Endometrial microvascular endothelial cells (primary cell): Measurements from ENCODE around the gene PRRC2C. TPM values are rescaled to one million over a fixed set of nuclear protein-coding genes. Genes with fewer than 3 reads are reported as not detected.
"Not testable (repeated sequence)": the region's sequence is repeated elsewhere in the genome, so short reads cannot be mapped to it uniquely, and the experiment has no call there.

Source experiments
- in situ Hi-C: cut with HindIII; loops from 2 replicates; pipeline ENCODE4 v1.10.0; 2017; ENCODE audit warnings: low sequenced_read_pairs, low pct_unique_long_range_greater_than_20kb; ENCODE audit errors: inconsistent ontology term
- total RNA-seq: library from RNA; depleted of rRNA; stranded (reverse); fragments of >200 nt; gene quantifications from one replicate; pipeline ENCODE4 v1.2.3, GENCODE V29; 2015; ENCODE audit errors: inconsistent ontology term

The PRRC2C gene
- 50.5 TPM for total RNA-seq

- in situ Hi-C loops, result no loop called here
These were observed at the start of gene PRRC2C for GRCh38 chr1:171485375-171486047. Gene PRRC2C, plus strand, starts transcription at chr1:171485530. Its CDS starts 26,559 bp downstream, at chr1:171512089.

DNA sequence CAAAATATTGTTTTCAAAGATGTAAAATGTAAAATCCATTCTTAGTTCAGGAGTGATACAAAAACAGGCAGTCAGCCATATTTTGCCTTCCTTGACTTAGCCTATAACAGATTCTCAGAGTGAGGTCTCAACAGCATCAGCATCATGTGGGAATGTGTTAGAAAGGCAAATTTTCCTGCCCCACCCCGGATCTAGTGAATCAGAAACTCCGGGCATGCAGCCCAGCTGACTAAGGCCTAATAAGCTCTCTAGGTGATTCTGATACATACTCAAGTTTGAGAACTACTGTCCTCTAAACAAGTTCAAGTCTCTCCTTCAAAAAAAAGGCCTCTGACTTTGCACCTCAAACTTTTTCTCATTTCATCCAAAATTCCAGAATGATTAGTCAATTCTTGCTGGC is 46.9 kb upstream of the PRRC2C start:
- in situ Hi-C loops, result no loop called here

GRCh38 chr1:171440201-171440600 is 45.1 kb upstream of the PRRC2C start:
- in situ Hi-C loops, result not testable (repeated sequence)

GRCh38 chr1:171441278-171441895 is 43.9 kb upstream of the PRRC2C start:
- in situ Hi-C loops, result not testable (repeated sequence)

DNA sequence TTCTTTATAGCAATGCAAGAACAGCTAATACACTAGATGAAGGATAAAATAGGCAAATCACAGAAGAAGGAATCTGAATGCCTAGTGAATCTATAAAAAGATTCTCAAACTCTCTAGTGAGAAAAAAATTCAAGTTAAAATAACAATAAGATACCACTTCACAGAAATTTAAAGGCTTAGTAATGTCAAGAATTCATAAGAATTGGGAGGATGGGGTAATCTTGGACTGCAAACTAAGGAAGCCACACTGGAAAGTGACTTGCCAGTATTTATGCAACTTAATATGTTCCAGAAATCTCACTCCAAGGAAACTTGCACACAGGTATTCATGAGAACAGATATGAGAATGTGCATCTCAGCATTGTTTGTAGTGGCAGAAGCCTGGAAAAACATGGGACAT is 38.9 kb upstream of the PRRC2C start:
- in situ Hi-C loops, result no loop called here

- in situ Hi-C loops, result no loop called here
These were observed 29.4 kb upstream of the PRRC2C start for GRCh38 chr1:171455967-171456366.

GRCh38 chr1:171457412-171457811 is 27.9 kb upstream of the PRRC2C start:
- in situ Hi-C loops, result no loop called here

- in situ Hi-C loops, result no loop called here
These were observed 25.2 kb upstream of the PRRC2C start for GRCh38 chr1:171460018-171460620.

GRCh38 chr1:171467626-171468025 is 17.7 kb upstream of the PRRC2C start:
- in situ Hi-C loops, result no loop called here

DNA sequence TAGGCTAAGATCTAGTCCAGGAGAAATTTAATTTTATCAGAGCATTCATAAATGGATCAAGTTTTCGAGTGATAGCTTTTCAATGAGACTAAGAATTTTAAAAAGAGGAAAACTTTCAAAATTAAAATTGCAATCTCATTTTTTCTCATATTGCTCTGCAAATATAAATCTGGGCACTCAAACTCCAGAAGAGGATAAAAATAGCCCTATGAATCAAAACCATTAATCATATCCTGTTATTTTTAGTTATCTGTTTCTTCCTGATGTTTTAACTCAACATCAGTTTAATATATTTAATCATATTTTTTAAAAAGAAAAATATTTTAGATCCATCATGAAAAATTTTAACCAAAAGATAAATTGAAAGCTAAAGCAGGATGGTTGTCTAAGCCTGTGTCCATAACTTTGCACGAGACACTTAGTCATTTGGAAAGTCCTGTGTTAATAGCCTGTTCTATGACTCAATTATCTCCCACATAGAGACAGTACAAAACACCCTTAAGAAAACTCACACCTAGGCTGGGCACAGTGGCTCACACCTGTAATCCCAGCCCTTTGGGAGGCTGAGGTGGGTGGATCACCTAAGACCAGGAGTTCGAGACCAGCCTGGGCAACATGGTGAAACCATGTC is 17.1 kb upstream of the PRRC2C start:
- in situ Hi-C loops, result no loop called here

DNA sequence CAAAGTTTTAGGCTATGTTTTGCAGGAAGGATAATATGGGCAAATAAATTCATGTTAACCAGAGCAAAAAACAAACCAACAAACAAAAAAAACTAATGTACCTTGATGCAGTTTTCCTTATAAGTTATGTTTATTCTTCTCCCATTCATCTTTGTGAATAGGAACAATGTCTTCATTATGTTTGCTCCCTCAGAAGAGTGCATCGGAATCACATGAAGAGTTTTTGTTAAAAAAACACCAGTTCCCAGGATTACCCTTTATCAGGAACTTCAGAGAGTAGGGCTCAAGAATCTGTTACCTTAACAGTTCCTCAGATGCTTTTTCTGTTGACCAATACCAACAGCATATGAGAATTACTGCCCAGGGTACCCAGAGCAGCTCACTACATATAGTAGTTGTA is 14.6 kb upstream of the PRRC2C start:
- in situ Hi-C loops, result no loop called here

DNA sequence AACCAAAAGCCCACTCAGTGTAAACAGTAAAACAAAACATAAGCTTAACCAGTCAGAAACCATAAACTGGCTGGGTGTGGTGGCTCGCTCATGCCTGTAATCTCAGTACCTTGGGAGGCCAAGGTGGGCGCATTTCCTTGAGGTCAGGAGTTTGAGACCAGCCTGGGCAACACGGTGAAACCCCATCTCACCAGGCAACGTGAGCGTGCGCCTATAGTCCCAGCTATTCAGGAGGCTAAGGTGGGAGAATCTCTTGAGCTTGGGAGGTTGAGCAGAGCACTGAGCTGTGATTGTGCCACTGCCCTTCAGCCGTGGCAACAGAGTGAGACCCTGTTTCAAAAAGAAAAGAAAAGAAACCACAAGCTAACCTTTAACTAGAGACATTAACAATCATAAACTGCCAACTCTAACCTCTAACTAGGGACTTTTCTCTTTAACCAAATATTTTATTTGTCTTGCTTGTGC is 13.1 kb upstream of the PRRC2C start:
- in situ Hi-C loops, result no loop called here

DNA sequence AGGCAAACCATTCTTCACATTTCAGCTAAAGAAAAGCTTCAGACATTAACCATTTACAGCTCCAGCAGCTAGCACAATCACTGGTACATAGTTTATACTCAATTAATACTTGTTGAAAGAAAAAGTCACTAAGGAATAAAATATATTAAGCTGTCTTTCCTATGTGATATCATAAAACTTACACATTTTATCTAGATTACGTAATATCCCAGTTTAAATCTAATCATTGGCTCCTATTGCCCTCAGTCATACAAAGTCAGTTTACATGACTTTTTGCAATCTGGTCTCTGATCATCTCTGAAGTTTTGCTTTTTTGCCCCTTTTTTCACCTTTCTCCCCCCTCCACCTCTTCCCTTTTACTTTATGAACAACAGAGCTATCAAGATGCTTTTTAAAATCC is 8.5 kb upstream of the PRRC2C start:
- in situ Hi-C loops, result no loop called here

DNA sequence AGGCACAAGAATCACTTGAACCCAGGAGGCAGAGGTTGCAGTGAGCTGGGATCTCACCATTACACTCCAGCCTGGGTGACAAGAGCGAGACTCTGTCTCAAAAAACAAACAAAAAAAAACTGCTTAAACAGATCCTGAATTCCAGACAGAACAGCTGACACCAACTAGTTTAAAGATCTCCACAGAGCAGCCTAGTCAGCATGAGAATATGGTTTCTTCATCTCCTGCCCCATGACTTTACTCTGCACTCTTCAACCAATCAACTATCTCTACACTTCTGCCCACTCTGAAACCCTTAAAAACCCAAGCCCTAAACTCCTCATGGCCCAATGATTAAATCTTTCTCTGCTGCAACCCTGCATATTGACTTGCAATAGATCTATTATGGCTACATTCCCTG is 7.5 kb upstream of the PRRC2C start:
- in situ Hi-C loops, result no loop called here

GRCh38 chr1:171480035-171480434 is 5.3 kb upstream of the PRRC2C start:
- in situ Hi-C loops, result no loop called here

- in situ Hi-C loops, result no loop called here
These were observed 463 bp upstream of the PRRC2C start for GRCh38 chr1:171484760-171485374.

- in situ Hi-C loops, result no loop called here
These were observed 754 bp downstream of the PRRC2C start for GRCh38 chr1:171486048-171486519.

DNA sequence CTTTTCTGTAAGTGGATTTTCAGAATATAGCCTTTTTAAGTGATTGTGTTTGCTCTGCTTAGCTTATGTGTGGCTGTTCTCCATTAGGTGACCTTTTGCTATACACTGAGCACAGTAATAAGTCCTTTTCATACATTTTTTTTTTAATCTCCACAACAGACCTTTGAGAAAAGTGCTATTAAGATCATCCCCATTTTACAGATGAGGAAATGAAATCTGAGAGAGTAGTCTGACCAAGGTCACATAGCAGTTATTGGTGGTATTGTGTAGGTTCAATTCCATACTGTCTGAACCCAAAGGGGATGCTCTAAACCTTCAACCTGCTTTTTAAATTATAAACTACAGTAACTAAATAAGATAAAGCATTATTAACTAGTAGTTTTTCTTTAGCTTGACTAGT is 1.7 kb downstream of the PRRC2C start:
- in situ Hi-C loops, result no loop called here

GRCh38 chr1:171488190-171488929 is 3.0 kb downstream of the PRRC2C start:
- in situ Hi-C loops, result no loop called here
